ENCODE results near the gene C16orf96. TPM values are rescaled to one million over a fixed set of nuclear protein-coding genes. Genes with fewer than 3 reads are reported as not detected.

The C16orf96 gene
- total and polyA plus RNA-seq, 3 donors from 2014 or later, result 10.3 to 19.8 (median 15.1) TPM

DNA sequence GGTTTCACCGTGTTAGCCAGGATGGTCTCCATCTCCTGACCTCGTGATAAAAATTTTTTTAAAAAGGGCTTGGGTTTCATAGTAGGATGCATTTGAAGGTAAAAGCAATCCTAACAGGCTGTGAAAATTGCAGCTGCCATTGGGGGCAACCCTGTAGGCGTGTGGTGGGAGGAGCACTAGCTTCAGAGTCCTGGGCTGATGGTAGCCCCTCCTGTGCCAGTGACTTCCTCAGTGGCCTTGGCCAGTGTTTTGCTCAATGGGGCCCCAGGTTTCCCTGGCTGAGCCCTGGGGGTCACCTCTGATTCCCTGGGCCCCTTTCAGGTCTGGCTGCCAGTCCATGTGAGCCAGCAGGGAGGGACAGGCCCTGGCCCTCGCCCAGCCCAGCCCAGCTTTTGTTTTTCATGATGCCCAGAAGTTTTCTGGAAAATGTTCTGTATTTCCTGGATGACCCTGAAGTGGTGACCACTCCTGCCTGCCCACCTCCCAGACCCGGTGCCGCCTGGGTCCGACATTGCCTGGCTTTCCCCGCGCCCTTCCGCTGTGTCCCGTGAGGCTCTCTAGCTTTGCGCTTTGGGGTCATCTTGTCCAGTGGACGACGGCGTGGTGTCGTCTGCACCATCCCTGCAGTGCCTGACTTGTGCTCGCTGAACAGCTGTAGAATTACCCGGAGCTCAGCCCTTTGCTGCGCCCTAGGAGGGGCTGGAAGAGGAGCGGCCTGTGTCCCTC, 77.9 kb downstream of the C16orf96 start:
- Histone ChIP-seq H3K9me3 (no peaks in the 10 kb centered on the region), H3K4me1 (peaks cover 5% of the 10 kb centered on the region), H3K27ac (no peak overlapping the region), H3K36me3 (ENCODE audit: low read depth, missing control alignments) (no peaks in the 10 kb centered on the region), H3K4me3 (no peak overlapping the region), H3K27me3 (no peaks in the 10 kb centered on the region)
- no peak for DNase-seq
- 92 to 93% methylated on average over 19 to 20 of the region's 20 CpGs for WGBS, 2 donors
- no peak for TF ChIP-seq POLR2A (IDR thresholded peaks at IDR 0.05)
- TF ChIP-seq, protein P1, sequence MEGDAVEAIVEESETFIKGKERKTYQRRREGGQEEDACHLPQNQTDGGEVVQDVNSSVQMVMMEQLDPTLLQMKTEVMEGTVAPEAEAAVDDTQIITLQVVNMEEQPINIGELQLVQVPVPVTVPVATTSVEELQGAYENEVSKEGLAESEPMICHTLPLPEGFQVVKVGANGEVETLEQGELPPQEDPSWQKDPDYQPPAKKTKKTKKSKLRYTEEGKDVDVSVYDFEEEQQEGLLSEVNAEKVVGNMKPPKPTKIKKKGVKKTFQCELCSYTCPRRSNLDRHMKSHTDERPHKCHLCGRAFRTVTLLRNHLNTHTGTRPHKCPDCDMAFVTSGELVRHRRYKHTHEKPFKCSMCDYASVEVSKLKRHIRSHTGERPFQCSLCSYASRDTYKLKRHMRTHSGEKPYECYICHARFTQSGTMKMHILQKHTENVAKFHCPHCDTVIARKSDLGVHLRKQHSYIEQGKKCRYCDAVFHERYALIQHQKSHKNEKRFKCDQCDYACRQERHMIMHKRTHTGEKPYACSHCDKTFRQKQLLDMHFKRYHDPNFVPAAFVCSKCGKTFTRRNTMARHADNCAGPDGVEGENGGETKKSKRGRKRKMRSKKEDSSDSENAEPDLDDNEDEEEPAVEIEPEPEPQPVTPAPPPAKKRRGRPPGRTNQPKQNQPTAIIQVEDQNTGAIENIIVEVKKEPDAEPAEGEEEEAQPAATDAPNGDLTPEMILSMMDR (IDR thresholded peaks at IDR 0.05), result no peak
- intact Hi-C loops (cut with DNase I; ENCODE audit: low total_unique reads), result no loop called here

DNA sequence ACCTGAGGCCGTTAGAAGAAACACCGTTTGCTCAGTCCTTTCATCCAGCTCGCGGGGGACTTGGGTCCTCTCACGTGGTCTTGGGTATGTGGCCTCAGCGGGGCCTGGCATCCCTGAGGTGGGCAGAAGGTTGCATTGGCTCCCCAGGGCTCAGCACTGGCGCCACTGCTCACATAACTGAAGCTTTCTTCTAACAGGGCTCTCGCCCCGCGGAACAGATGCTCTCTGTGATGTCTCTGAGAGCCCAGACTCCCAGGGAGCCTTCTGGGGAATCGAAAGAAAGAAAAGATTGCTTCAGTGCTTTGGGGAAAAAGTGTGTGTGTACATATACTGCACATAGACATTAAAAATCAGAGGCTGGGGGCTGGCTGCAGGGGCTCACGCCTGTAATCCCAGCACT, 78.6 kb downstream of the C16orf96 start:
- peaks cover 7% of the 10 kb centered on the region for H3K4me1 ChIP-seq
- 90% methylated on average over 12 of the region's 12 CpGs for WGBS, 2 donors
- no peak overlapping the region for H3K27ac ChIP-seq
- H3K36me3 ChIP-seq (ENCODE audit: low read depth, missing control alignments), result no peaks in the 10 kb centered on the region
- H3K27me3 ChIP-seq, result no peaks in the 10 kb centered on the region
- no peaks in the 10 kb centered on the region for H3K9me3 ChIP-seq
- intact Hi-C loops (cut with DNase I; ENCODE audit: low total_unique reads), result no loop called here
- TF ChIP-seq, protein P1 (IDR thresholded peaks at IDR 0.05), result no peak
- no peak for TF ChIP-seq POLR2A (IDR thresholded peaks at IDR 0.05)
- DNase-seq, result no peak
- H3K4me3 ChIP-seq, result no peak overlapping the region

DNA sequence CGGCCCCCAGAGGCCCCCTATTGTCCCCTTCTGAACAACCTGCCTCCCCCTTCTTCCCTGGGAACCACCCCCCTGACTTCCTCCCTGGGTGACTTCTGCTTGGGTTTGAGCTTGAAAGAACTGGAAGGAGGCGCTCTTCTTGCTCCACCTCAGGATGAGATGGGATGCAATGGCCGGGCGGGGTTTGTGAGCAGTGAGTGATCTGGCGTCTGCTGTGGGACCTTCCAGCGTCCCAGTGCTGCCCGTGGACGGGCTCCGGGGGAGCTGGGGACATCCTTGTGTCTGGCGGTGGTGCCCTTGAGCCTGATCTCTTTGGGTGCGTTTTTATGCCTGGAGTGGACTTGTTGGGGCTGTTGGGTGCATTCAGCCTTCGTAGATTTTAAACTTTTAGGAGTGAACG, 80.1 kb downstream of the C16orf96 start:
- H3K4me1 ChIP-seq, result peaks cover 15% of the 10 kb centered on the region
- intact Hi-C loops (cut with DNase I; ENCODE audit: low total_unique reads), result no loop called here
- TF ChIP-seq, protein P1 (IDR thresholded peaks at IDR 0.05), result no peak
- TF ChIP-seq POLR2A (IDR thresholded peaks at IDR 0.05), result no peak

DNA sequence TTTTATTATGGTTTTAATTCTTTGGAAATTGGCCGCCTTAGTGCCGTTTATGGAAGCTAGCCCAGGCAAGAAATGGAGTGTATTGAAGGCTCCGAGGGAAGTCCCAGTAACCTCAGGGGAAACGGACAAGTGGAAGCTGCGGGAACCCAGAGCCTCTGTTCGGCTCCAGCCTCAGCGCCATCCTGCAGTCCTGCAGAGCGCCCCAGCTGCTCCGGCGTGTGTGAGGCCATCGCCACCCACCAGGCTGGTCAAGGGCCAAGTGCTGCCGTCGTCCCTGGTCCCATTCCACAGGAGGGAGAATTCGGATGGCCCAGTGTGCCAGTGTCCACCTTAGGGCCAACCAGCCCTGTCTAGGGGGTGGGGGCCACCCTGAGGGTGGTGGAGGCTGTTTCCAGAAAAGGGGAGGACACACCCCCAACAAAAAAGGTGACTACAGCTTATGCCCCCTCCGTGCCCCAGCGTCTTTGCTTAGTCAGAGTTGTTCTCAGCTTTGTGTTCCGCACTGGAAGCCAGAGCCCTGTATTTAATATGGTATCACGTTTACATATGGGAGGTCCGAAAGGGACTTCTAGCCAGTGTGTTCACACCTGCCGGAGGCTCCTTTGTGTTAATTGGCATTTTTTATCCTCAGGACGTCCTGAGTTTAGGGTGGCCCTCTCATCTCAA, 81.5 kb downstream of the C16orf96 start:
- no peak overlapping the region for H3K4me3 ChIP-seq
- H3K27me3 ChIP-seq, result no peaks in the 10 kb centered on the region
- H3K9me3 ChIP-seq, result no peaks in the 10 kb centered on the region
- DNase-seq, result no peak
- peaks cover 15% of the 10 kb centered on the region for H3K4me1 ChIP-seq
- no peak for TF ChIP-seq POLR2A (IDR thresholded peaks at IDR 0.05)
- TF ChIP-seq, protein P1 (IDR thresholded peaks at IDR 0.05), result no peak
- intact Hi-C loops (cut with DNase I; ENCODE audit: low total_unique reads), result no loop called here
- WGBS, 2 donors, result 63 to 77% methylated on average over 21 of the region's 21 CpGs
- H3K27ac ChIP-seq, result no peak overlapping the region
- no peaks in the 10 kb centered on the region for H3K36me3 ChIP-seq (ENCODE audit: low read depth, missing control alignments)

More for the DNA sequence above, 80.1 kb downstream of the C16orf96 start:
- WGBS, 2 donors, result 83 to 87% methylated on average over 6 to 11 of the region's 13 CpGs
- Histone ChIP-seq H3K27me3 (no peaks in the 10 kb centered on the region), H3K9me3 (no peaks in the 10 kb centered on the region), H3K4me3 (no peak overlapping the region), H3K27ac (no peak overlapping the region), H3K36me3 (ENCODE audit: low read depth, missing control alignments) (no peaks in the 10 kb centered on the region)
- no peak for DNase-seq
